Measurements from ENCODE around the gene SLC25A34.
A peak's percentile ranks its signal among the peaks of the same experiment; 100 is the strongest.

SLC25A34 gene

GRCh38 chr1:15704526-15705183, 31.4 kb upstream of the SLC25A34 start:
- Mint-ChIP-seq H3K9me3 (no peaks in the 10 kb centered on the region), H3K36me3 (ENCODE audit: low read depth) (peaks cover 16% of the 10 kb centered on the region), H3K4me1 (ENCODE audit: low read depth) (peaks cover 8% of the 10 kb centered on the region), H3K4me3 (no peak overlapping the region), H3K27ac (no peak overlapping the region), H3K27me3 (ENCODE audit: low read depth) (no peaks in the 10 kb centered on the region)

GRCh38 chr1:15705184-15705566, 30.9 kb upstream of the SLC25A34 start:
- no peaks in the 10 kb centered on the region for H3K9me3 Mint-ChIP-seq
- H3K4me3 Mint-ChIP-seq = no peak overlapping the region
- peaks cover 8% of the 10 kb centered on the region for H3K4me1 Mint-ChIP-seq (ENCODE audit: low read depth)
- H3K36me3 Mint-ChIP-seq (ENCODE audit: low read depth) = peaks cover 16% of the 10 kb centered on the region
- no peaks in the 10 kb centered on the region for H3K27me3 Mint-ChIP-seq (ENCODE audit: low read depth)
- no peak overlapping the region for H3K27ac Mint-ChIP-seq

- Mint-ChIP-seq H3K4me1 (ENCODE audit: low read depth) (peaks cover 8% of the 10 kb centered on the region), H3K27ac (no peak overlapping the region), H3K4me3 (no peak overlapping the region), H3K27me3 (ENCODE audit: low read depth) (no peaks in the 10 kb centered on the region), H3K9me3 (no peaks in the 10 kb centered on the region), H3K36me3 (ENCODE audit: low read depth) (peaks cover 11% of the 10 kb centered on the region)
Measured at GRCh38 chr1:15706751-15707150, 29.3 kb upstream of the SLC25A34 start.

- Mint-ChIP-seq H3K9me3 (no peaks in the 10 kb centered on the region), H3K27me3 (ENCODE audit: low read depth) (no peaks in the 10 kb centered on the region), H3K36me3 (ENCODE audit: low read depth) (peaks cover 10% of the 10 kb centered on the region), H3K4me3 (no peak overlapping the region), H3K27ac (no peak overlapping the region), H3K4me1 (ENCODE audit: low read depth) (peaks cover 8% of the 10 kb centered on the region)
Measured at GRCh38 chr1:15707239-15707925, 28.7 kb upstream of the SLC25A34 start.

GRCh38 chr1:15708486-15709137, 27.4 kb upstream of the SLC25A34 start:
- H3K4me3 Mint-ChIP-seq = no peak overlapping the region
- no peaks in the 10 kb centered on the region for H3K9me3 Mint-ChIP-seq
- H3K27me3 Mint-ChIP-seq (ENCODE audit: low read depth) = no peaks in the 10 kb centered on the region
- H3K36me3 Mint-ChIP-seq (ENCODE audit: low read depth) = peaks cover 10% of the 10 kb centered on the region
- peaks cover 6% of the 10 kb centered on the region for H3K4me1 Mint-ChIP-seq (ENCODE audit: low read depth)
- no peak overlapping the region for H3K27ac Mint-ChIP-seq

- Mint-ChIP-seq H3K9me3 (no peaks in the 10 kb centered on the region), H3K27ac (no peak overlapping the region)
Measured at GRCh38 chr1:15709226-15709625, 26.8 kb upstream of the SLC25A34 start.

GRCh38 chr1:15712168-15712567, 23.9 kb upstream of the SLC25A34 start:
- Mint-ChIP-seq H3K27me3 (ENCODE audit: low read depth) (no peaks in the 10 kb centered on the region), H3K4me3 (no peak overlapping the region), H3K27ac (no peak overlapping the region), H3K36me3 (ENCODE audit: low read depth) (no peaks in the 10 kb centered on the region), H3K9me3 (no peaks in the 10 kb centered on the region), H3K4me1 (ENCODE audit: low read depth) (no peaks in the 10 kb centered on the region)

More at GRCh38 chr1:15709226-15709625, 26.8 kb upstream of the SLC25A34 start:
- no peaks in the 10 kb centered on the region for H3K27me3 Mint-ChIP-seq (ENCODE audit: low read depth)
- H3K36me3 Mint-ChIP-seq (ENCODE audit: low read depth) = peaks cover 9% of the 10 kb centered on the region
- no peak overlapping the region for H3K4me3 Mint-ChIP-seq
- H3K4me1 Mint-ChIP-seq (ENCODE audit: low read depth) = peaks cover 5% of the 10 kb centered on the region

GRCh38 chr1:15714406-15715136, 21.5 kb upstream of the SLC25A34 start:
- Mint-ChIP-seq H3K9me3 (no peaks in the 10 kb centered on the region), H3K4me1 (ENCODE audit: low read depth) (no peaks in the 10 kb centered on the region), H3K27me3 (ENCODE audit: low read depth) (no peaks in the 10 kb centered on the region), H3K36me3 (ENCODE audit: low read depth) (peaks cover 3% of the 10 kb centered on the region), H3K4me3 (no peak overlapping the region), H3K27ac (no peak overlapping the region)

- no peaks in the 10 kb centered on the region for H3K4me1 Mint-ChIP-seq (ENCODE audit: low read depth)
- H3K9me3 Mint-ChIP-seq = no peaks in the 10 kb centered on the region
- H3K27ac Mint-ChIP-seq = no peak overlapping the region
- peaks cover 5% of the 10 kb centered on the region for H3K36me3 Mint-ChIP-seq (ENCODE audit: low read depth)
- H3K4me3 Mint-ChIP-seq = no peak overlapping the region
- H3K27me3 Mint-ChIP-seq (ENCODE audit: low read depth) = no peaks in the 10 kb centered on the region
Measured at GRCh38 chr1:15717418-15718125, 18.5 kb upstream of the SLC25A34 start.

DNA sequence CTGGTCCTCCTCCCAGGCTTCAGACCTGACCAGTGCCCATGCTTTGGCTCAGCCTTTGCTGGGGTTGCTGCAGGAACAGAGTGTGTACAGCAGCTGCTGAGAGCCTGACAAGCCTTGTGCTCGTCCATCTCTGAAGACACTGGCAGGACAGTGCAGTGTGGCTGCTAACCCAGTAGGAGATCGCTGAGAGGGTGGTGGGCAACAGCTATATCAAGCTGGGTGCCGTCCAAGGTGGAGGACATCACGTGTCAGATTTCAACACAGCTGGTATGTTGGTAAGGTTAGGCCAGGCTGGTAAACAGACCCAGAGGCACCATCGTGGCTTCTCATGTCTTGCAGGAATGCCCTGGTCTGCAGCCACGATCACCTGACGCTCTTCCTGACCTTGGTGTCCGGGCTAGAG, 17.9 kb upstream of the SLC25A34 start:
- Mint-ChIP-seq H3K27me3 (ENCODE audit: low read depth) (no peaks in the 10 kb centered on the region), H3K4me1 (ENCODE audit: low read depth) (no peaks in the 10 kb centered on the region), H3K4me3 (no peak overlapping the region), H3K36me3 (ENCODE audit: low read depth) (peaks cover 5% of the 10 kb centered on the region), H3K9me3 (no peaks in the 10 kb centered on the region), H3K27ac (no peak overlapping the region)

DNA sequence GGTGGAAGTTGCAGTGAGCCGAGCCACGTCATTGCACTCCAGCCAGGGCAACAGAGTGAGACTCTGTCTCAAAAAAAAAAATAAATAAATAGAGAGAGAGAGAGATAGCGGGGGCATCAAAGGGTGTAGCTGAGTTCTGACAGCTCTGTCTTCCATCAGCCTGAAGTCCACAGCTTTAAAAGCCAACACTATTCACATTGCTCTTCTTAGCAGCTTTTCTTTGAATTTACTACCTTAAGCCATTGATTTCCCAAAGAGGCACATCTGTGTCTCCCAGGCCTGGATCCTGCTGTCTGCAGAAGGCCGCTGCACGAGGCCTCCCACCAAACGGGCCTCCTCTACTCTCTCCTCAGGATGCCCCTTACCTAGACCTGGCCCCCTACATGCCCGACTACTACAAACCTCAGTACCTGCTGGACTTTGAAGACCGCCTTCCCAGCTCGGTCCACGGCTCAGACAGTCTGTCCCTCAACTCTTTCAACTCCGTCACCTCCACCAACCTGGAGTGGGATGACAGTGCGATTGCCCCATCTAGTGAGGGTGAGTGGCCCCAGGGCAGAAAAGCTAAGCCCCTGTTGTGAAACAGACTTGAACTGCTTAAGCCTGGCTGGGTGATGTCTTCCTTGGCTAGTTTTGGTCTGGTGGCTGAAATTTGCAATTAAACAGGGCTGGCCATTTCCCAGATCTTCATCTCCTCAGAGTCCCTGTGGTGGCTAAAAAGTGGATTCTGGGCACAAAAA, 16.5 kb upstream of the SLC25A34 start:
- Mint-ChIP-seq H3K4me3 (no peak overlapping the region), H3K27ac (no peak overlapping the region), H3K27me3 (ENCODE audit: low read depth) (no peaks in the 10 kb centered on the region), H3K36me3 (ENCODE audit: low read depth) (peaks cover 6% of the 10 kb centered on the region), H3K9me3 (no peaks in the 10 kb centered on the region), H3K4me1 (ENCODE audit: low read depth) (no peaks in the 10 kb centered on the region)

GRCh38 chr1:15720861-15721260, 15.2 kb upstream of the SLC25A34 start:
- Mint-ChIP-seq H3K9me3 (no peaks in the 10 kb centered on the region), H3K27me3 (ENCODE audit: low read depth) (no peaks in the 10 kb centered on the region), H3K4me3 (no peak overlapping the region), H3K4me1 (ENCODE audit: low read depth) (no peaks in the 10 kb centered on the region), H3K27ac (no peak overlapping the region), H3K36me3 (ENCODE audit: low read depth) (peaks cover 9% of the 10 kb centered on the region)

DNA sequence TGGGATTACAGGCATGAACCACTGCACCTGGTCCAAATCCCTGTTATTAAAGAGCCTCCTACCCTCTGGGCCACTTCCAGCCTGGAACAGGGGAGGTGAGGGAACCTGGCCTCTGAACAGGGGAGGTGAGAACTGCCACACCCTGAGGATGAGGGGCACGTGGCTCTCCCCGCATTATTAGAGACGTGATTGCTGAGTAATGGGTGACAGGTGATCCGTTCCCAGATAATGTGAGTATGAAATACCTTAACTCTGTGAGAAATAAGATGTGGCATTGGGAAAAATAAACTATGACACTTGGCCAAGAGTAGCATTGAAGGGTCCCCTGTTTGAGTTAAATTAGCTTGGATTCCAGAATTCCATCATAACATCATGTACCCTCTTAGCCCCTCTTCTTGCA, 13.6 kb upstream of the SLC25A34 start:
- H3K4me1 Mint-ChIP-seq (ENCODE audit: low read depth) = no peaks in the 10 kb centered on the region
- no peak overlapping the region for H3K4me3 Mint-ChIP-seq
- peak overlapping the region; percentile 16 for H3K27ac Mint-ChIP-seq
- no peaks in the 10 kb centered on the region for H3K9me3 Mint-ChIP-seq
- H3K27me3 Mint-ChIP-seq (ENCODE audit: low read depth) = no peaks in the 10 kb centered on the region
- peaks cover 13% of the 10 kb centered on the region for H3K36me3 Mint-ChIP-seq (ENCODE audit: low read depth)

Measured in T-helper 1 cell treated with Interleukin-12 subunit alpha and Interleukin-12 subunit beta and Interleukin-4 antibody, amounts not matched to agents 30 μg/mL and 1 μg/mL, for 36 hours (primary cell).